ENCODE data around the gene BARX1.

- TF ChIP-seq YY1 (IDR thresholded peaks at IDR 0.05; ENCODE audit: insufficient read depth, insufficient read length) (no peak), ZNF274 (IDR thresholded peaks at IDR 0.05; ENCODE audit: low read depth, low read length) (no peak)
Observed at GRCh38 chr9:93996367-93996766, 41.2 kb upstream of the BARX1 start.

Measured in NT2/D1 (cell line).